Suppressor macrophage (primary cell): ENCODE measurements around the gene ACOX2.
"Not testable (repeated sequence)": the region's sequence is repeated elsewhere in the genome, so short reads cannot be mapped to it uniquely, and the experiment has no call there.

ENCODE experiments used
- DNase-seq, 4 experiments: peaks; one replicate each; pipeline ENCODE4 v3.0.0-alpha.2; 2020 to 2022

ACOX2 gene

GRCh38 chr3:58534592-58535494, 2.1 kb downstream of the ACOX2 start:
- DNase-seq = no peak

DNA sequence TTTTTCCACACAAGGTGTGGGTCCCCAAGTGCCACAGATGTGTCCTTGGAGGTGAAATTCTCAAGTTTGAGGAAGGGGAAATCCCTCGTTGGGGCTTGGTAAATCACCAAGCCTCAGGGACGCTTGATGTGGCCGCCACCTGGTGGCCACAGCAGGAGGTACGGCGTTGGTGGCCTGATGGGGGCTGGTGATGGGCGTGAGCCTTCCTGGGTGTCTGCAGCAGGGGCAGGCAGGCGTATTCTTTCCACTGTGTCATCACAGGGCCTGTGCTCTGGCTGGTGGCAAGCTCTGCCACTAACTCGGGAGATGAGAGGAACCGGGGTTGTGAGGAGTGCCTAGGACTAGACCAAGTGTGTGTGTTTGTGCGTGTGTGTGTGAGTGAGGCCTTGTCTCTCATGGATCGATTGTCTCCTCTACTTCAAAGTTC, 4.2 kb downstream of the ACOX2 start:
- DNase-seq = peak; percentile 89 to 93 (median 92)

GRCh38 chr3:58531956-58532355, 5.0 kb downstream of the ACOX2 start:
- DNase-seq = peak in 1 of 4 experiments; percentile 22

DNA sequence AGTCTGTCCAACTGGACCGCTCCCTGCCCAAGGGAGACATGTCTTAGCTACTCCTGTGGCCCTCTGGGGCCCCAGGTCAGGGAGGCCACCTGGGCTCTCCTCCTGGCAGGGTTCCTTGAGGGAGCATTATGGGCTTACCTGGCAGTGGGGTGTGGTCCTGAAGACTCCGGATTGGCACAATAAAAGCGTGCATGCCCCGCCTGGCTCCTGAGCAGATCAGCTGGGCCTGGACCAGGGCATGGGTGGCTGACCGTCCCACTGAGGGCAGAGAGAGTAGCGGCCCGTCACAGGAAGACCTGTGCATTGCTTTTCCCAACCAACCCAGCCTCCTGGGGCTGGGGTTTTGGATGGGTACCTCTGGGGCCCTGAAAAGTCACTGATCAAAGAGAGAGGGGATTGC, 5.4 kb downstream of the ACOX2 start:
- no peak for DNase-seq

- DNase-seq = no peak
These were observed 6.6 kb downstream of the ACOX2 start for GRCh38 chr3:58530354-58530865.

GRCh38 chr3:58529516-58530353, 7.3 kb downstream of the ACOX2 start:
- no peak for DNase-seq

DNA sequence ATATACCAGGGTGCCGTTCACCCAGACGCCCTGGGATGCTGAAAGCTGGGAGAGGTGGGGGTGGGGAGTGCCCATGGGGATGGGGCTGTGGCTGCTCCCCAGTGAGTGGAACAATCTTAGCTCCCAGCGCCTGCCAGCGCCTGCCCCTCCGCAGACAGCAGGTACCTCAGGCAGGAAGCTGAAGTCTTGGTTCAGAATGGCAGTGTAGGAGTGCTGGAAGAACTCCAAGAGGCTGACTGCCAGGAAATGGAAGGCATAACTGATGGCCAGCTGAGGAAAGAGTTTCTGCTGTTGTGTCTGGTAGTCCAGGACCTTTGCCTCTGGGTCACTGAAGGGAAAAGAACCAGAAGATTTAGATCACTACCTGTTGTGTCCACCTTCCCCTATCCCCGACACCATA, 8.4 kb downstream of the ACOX2 start:
- peak; percentile 23 to 55 (median 46) for DNase-seq

GRCh38 chr3:58527440-58527839, 9.6 kb downstream of the ACOX2 start:
- DNase-seq = not testable (repeated sequence)

DNA sequence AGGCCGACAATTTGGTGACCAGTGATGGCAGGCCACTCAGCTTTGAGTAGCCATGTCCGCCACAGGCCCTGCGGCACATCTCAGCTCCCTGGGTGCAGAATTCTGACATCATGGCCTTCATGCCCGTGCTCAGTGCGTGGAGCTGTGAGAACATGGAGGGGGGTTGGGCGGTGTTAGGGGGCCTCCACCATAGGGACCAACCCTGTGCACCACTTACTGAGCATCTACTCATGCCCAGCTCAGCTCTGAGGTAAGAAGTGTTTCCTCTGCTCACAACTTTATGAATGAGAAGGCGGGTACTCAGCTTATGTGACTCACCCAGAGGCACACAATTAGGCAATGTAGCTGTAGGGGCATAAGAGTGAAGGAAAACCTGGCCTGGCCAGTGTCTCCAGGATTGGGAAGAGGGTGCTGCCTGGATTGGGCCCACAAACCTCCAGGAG, 10.5 kb downstream of the ACOX2 start:
- peak; percentile 82 to 94 (median 86) for DNase-seq

GRCh38 chr3:58524326-58524888, 12.6 kb downstream of the ACOX2 start:
- DNase-seq = no peak

- no peak for DNase-seq
These were observed 14.1 kb downstream of the ACOX2 start for GRCh38 chr3:58522759-58523425.

DNA sequence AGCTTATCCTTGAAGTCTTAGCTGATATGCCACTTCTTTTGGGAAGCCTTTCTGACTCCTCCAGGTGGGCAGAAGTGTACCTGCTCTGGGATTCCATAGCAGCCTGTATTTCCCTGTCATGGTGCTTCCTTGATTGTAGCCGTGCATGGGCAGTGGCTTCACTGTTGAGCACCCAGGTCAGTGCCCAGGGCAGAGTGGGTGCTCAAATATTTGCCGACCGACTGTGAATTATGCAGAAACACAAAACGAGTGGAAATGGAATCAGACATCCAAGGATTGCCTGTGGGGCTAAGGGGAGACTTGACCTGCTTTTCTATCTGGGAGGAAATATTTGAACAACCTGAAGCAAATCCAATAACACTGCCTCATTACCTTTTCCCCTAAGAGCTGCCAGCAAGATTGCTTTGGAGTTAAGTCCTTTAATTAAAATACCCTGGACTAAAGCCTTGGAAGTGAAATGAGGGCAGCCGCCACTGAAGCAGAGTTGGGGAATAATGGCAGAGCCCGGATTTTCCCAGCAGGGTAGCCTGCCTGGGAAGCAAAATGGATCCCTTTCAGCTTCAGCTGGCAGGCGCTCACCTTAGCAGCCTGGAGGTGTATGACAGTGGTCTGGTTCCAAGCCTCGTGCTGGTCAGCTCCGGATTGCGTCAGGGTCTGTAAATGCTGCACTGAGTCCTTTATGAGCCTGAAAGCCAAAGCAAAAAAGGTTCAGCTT, 14.9 kb downstream of the ACOX2 start:
- no peak for DNase-seq

DNA sequence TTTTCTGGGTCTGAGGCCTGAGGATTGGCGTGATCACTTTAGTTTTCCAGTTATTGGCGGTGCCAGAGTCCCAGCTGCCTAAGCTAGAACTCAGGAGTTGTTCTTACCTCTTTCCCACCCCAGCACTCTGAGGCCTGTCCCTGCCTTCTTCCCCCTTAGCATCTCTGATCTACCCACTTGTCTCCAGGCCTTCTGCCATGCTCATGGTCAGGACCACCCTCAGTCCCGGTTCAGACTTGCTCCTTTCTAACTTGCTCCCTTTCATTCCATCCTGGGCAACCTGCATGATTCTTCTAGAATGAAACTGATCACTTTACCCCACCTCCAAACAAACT, 15.7 kb downstream of the ACOX2 start:
- no peak for DNase-seq

GRCh38 chr3:58520403-58521335, 16.3 kb downstream of the ACOX2 start:
- no peak for DNase-seq

GRCh38 chr3:58519668-58520402, 17.2 kb downstream of the ACOX2 start:
- no peak for DNase-seq

GRCh38 chr3:58518291-58518789, 18.6 kb downstream of the ACOX2 start:
- no peak for DNase-seq

GRCh38 chr3:58514405-58514804, 22.6 kb downstream of the ACOX2 start:
- no peak for DNase-seq

- no peak for DNase-seq
These were observed 28.6 kb downstream of the ACOX2 start for GRCh38 chr3:58508437-58508836.

DNA sequence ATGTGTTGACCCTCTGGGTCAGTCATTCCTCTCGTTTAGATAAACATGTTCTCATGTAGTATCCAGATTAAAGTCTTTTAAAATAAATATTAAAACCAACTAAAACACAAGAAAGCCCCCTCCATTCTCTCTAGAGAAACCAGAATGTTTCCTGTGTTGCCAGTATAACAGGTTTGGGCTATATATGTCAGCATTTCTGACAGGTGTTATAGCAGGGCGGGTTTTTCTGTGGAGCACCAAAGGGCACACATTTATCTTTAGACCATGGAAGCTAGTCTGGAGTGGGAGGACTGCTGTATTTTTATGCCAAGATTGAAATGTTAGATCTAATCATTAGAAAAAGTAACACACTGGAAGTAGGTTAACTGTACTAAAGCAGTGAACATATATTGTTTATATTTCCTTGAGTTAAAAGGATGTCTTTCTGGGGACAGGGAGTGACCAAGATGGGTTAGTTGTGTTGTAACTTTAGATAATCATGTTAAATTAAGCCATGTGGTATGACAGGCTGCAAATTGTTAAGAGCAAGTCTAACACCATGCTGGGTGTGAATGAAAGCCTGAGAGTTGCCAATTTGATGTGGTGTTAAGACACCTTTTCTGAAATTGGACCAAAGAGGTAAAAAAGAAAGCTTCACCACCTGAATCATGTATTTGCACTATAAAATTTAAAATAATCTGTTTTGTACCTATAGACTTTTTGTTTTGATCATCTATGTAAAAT, 29.5 kb downstream of the ACOX2 start:
- no peak for DNase-seq
